Activated naive CD8-positive, alpha-beta T cell treated with anti-CD3 and anti-CD28 coated beads, Interleukin-2, amount 50 U/mL, for 16 hours (primary cell): ENCODE results near the gene NEDD4L.

ENCODE experiments used
- DNase-seq: peaks from one replicate; pipeline ENCODE4 v3.0.0-alpha.2; 2020; ENCODE audit warnings: low read depth, low spot score

The NEDD4L gene

DNA sequence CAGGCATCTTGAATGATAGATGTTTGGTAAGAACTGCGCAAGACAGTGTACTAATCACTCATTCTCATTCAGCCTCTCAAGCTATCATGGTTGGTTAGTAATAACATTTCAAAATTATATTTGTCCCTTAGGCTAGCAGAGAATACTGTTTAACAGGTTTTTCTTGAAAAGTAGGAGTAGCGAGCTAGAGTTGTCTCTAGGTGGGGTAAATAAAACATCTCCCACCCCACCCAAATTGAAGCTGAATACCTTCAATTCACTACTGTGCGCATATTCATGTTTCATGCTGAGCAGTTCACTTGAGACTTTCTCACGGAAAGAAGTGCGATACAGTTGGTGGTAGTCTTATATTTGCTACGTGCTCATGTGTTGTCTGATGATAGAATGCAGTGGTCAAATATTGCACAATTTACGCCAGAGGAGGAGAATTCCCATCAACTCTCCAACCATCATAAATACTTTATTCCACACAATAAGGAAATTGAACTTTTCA is 49.3 kb downstream of the NEDD4L start:
- no peak for DNase-seq

DNA sequence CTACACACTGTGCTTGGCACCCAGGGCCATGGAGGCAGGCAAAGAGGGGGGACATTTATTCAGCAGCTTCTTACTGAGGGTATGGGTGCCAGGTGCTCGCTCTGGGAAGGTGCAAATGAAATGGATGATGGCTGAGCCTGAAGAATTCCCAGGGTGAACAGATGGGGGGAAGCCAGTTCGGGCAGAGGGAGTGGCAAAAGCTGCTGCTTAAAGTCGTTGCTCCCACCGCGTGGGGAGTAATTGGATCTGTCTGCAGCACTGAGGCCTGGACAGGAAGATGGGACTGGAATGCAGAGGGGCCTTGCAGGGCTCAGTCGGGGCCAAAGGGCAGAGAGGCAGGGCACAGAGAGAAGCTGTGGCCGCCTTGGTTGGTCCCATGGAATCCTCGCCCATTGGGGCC is 51.2 kb downstream of the NEDD4L start:
- DNase-seq = no peak

DNA sequence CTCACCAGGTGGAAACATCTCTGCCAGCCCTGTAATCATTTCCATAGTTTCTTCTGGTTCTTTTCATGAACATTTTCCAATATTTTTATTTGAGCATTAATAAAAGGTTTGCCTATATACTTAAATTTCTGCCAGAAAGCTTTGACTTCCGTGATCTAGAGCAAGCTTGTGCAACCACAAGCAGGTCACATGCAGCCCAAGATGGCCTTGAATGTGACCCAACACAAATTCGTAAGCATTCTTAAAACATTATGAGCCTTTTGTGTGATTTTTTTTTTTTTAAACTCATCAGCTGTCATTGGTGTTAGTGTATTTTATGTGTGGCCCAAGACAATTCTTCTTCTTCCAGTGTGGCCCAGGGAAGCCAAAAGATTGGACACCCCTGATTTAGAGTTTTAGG is 51.6 kb downstream of the NEDD4L start:
- no peak for DNase-seq

DNA sequence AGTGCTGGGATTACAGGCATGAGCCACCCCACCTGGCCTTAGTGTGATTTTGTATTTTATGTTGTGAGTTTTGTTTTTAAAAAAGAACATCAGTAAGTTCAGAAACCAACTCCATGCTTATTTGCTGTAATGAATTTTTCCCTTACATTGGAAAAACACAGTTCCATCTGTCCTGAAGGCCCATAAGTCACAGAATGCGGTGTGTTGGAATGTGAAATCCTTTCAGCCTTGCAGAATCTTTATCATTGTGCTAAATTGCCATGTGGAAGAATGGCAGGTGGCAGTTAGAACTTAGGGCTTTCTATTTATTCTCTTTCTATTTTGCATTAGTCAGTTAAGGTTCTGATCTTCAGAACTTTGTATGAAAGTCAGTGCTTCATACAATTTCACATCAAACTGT is 52.6 kb downstream of the NEDD4L start:
- no peak for DNase-seq

DNA sequence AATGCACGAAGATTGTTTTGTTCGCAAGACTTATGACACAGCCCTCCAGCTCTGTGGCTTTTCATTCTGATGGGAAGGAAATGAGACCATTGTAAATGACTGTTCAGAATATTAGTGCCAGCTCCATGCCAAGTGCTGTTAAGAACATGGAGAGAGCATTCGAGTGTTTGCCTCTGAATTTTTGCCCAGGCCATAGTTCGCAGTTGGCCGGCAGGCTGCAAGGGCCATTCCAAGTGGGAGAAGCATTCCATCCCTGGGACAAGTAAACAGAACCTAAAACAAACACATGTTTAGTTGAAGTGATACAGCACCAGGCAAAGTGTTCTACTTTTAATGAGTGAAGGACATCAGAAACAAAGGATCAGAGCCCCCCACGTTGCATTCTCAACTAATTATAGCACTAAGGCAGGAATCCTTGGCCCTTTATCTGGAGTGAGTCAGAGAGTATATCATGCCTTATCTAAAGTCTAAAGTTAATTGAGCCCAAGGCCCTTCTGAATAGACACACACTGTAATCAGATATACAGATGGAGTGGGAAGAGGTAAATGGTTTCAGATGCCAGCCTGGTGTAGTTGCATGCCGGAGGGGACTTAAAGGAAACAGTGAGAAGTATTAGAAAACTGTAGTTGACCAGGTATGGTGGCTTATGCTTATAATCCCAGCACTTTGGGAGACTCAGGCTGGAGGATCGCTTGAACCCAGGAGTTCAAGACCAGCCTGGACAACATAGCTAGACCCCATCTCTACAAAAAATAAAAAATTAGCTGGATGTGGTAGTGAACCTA is 53.3 kb downstream of the NEDD4L start:
- DNase-seq = no peak

DNA sequence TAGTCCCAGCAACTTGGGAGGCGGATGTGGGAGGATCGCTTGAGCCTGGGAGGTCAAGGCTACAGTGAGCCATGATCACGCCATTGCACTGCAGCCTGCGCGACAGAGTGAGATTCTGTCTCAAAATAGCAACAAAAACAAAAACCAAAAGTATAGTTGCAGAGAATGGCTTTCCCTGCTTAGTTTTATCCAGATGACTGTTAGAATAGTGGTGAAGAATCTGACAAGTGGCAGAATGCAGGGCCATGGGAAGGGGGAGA is 53.8 kb downstream of the NEDD4L start:
- no peak for DNase-seq

DNA sequence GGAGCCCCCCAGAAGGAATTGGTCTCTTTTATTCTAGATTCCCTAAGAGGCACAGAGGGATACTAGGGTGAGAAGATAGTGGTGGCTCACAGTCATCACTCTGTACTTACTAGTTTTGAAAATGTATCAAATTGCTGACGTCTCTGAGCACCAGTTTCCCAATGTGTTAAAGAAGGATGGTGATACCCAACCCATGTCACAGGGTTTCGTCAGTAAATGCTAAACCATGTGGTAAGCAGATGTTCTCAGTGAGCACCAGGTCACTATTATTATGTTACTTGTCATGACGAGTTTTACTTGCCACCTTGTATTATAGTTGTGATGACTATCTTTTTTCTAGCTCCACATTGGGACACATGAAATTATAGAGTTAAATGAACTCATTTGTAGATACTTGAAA is 54.7 kb downstream of the NEDD4L start:
- no peak for DNase-seq

DNA sequence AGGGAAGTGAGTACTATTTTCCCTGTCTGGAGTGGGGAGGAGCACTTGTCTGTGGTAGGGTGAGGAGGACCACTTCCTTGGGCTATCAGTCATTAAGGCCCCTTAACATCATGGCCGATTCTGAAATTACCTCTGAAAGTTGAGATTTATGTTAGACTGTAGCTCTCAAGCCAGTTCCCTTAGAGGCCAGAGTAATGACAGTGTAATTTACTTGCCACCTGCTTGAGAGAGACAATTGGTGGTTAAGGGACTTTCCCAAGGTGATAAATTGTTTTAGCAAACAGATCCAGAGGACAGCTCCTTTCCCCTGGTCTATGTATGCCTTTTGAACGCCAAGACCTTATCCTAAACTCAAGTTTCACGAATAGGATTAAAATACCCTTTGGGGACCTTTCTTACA is 56.1 kb downstream of the NEDD4L start:
- no peak for DNase-seq

DNA sequence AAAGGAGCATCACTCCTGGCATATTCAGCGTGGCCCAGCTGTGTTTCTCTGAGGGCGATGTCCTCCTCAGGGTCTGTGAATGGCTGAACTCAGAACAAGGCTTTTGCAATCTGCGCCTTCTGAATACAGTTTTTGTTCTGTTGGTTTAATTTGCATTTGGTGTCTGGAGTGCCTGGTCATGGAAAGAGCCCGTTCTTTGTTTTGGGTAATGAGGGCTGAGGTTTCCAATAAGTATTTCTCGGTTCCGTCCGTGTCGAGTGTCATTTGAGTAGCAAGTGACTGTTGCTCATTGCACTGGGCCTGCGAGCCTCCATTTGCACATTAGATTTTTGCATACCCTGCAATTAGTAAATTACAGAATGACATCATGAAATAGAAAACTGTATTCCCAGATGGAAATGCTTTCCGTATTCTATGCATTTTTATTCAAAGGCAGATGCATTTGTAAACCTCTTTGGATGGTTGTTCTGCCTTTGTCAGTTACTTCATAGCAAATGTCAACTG is 57.3 kb downstream of the NEDD4L start:
- no peak for DNase-seq

DNA sequence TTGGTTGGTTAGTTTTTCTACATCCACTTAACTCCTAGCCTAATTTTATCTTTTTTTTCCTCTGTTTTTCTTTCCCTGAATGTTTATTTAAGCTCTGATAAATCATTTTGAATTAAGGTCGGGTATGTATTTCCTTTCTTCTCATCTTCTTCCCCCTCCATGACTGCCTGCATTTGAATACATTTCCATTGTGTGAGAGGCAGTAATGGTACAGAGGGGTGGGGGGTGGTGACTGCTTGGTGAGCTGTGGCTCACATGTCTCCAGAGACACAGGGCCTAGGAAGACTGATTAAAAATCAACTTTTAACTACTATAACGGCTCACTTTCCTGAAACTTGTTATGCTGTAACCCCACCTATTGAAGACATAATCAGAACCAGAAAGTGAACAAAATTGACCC is 58.0 kb downstream of the NEDD4L start:
- DNase-seq = no peak

DNA sequence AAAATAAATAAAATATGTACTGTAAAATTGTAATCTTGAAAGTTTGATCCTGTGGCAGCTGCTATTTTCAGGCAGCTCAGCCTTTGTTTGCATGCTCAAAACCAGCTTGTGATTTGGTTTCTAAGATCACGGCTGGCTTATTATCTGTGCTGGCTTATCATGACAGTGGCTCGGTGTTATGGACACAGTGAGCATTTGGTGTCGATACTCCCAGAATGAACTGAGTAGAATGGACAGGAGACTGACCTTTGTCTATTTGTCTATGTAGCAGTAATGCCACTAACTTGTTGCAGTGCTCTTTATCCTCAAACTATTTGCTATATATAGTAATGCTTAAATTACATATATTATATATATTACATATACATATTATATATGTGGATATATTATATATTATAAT is 58.8 kb downstream of the NEDD4L start:
- DNase-seq = no peak

DNA sequence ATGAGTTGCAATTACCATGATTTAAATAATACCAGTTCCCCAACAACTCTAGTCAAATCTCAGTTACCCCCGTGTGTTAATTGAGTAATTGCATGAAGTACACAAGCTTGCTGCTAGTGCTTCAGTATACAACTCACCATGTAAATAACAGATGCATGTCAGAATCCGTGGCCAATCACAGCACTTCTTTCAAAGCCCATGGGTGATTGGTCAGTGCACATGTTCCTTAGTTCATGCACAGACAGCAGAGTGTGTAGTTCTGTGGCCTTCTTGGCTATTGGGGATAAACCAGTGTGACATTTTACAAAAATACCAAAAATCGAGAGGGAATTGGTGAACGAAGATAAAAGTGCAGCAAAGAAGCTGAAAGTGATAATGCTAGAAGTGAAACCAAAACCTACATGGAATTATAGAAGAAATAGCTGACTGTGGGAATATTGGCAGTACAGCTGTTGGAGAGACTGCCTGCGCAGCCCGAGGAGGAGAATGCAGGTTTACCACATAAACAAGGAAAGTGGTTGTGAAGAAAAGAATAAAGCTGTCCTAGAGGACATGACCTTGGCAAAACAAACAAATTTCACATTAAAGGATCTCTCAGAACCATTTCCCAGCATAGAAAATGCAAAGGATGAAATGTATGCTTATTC is 59.4 kb downstream of the NEDD4L start:
- DNase-seq = no peak

DNA sequence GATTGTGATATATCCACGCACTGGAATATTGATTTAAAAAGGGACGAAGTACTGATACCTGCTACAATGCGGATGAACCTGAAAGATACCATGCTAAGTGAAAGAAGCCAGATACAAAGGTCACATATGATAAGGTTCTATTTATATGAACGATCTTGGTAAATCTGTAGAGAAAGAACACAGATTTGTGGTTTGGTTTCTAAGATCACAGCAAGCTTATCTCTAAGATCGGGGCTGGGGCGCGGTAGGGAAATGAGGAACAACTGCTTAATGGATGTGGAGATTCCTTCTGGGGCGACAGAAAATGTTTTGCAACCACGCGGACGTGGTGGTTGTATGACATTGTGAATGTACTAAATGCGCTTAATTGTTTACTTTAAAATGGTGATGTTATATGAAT is 60.1 kb downstream of the NEDD4L start:
- no peak for DNase-seq

DNA sequence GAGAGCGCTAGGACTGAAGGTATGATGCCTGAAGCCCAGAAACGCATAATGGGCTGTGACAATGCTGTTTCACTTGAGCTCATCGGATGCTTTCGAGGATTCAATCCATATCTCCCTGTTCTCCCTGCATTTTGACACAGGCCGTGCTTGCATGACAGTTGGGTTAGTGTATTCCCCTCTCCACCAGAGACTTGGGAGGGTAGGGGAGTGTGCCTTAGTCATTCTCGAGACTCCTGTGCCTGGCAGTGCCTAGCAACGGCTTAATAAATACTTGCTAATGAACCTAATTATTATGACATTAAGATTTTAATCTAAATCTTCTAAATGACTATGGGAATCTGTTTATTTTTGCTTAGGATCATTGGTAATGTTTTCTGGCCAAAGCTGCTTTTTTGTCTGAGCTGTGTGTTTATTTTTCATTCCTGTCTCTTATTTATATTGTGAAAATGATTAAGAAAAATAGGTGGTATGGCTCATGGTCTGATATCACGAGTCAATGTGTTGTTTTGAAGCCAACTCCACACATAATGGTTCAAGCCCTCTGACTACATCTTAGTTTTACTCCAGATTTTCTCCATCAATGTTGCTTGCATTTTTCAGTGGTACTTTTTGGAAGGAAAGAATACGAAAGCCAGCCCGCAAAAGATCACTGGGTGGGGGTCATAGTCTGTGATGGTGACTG is 61.3 kb downstream of the NEDD4L start:
- DNase-seq = no peak

DNA sequence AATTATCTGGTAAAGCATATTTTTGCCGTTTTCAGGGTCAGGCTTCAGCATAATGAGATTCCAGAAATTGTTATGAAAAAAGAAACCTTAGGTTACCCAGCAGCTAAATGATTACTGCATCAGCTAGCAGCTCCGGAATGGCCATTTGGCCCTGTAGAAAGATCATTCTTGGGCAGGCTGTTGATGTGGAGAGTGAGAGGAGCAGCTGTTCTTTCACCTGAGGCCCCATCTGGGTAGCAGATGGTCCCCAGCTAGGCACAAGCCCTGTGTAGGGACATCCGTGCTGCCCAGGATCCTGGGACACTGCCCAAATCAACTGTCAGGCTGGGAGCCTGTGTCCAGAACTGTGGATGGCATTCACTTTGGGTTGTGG is 61.8 kb downstream of the NEDD4L start:
- DNase-seq = no peak

DNA sequence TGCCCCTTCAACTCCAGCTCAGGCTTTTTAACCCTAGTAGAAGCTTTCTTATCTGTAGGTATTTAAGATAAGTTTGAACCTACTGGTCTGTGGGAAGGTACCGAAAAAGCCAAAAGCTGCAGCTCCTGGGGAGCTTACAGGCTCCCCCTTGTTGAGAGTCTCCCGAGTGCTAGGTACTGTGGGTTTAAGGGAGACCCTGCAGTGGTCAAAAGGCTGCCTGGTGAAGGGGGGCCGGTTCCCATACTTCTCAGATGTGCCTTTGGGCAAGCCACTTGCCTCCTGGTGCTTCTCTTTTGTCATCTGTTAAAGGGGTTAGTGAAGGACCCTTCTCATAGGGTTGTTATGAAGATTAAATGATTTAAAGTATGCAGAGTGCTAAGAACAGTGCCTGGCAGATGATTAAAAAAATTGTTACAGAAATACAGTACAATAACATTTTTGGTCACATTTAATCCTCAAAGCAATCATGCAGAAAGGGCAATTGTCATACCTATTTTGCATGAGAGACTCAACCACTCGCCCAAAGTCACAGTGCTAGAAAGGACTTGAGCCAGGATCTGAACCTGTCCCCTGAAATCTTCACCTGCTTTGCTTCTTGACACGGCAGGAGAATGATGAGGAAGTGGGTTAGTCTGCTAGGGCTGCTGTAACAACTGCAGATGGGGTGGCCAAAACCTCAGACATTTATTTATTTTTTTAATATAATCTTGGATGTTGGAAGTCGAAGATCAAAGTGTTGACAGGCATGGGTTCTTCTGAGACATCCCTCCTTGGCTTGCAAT is 62.5 kb downstream of the NEDD4L start:
- DNase-seq = no peak

DNA sequence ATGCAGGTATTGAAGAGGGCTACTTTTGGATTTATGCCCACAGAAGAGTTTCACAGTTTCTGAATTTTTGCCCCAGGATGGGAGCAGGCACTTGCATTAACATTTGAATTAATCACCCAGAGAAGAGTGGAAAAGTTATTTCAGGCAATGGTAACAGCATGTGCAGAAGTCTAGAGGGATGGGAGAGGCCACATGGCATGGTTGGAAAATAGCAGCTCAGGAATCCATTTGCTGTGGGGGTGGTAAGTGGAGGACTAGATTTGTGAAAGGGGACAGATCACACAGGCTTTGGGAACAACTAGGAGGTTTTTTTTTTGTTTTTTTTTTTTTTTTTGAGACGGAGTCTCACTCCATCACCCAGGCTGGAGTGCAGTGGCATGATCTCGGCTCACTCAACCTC is 65.2 kb downstream of the NEDD4L start:
- DNase-seq = no peak

DNA sequence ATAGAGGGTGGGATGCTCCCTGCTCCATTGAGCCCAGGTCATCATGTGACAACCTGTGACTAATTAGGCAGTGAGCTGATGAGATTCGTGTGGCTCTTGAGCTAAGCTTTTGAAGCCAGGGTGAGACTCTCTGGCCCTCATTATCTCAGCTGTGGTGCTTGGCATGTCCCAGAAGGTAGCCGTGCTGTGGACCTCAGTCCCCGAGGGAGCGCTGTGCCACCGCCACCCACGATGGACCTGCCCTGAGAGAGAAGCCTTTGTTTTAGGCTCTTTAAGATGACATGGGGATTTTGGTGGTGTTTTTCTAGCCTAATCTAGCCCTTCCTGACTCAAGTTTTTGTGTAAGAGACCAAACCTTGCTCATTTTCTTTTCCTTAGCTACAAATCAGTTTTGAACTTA is 66.4 kb downstream of the NEDD4L start:
- DNase-seq = no peak

DNA sequence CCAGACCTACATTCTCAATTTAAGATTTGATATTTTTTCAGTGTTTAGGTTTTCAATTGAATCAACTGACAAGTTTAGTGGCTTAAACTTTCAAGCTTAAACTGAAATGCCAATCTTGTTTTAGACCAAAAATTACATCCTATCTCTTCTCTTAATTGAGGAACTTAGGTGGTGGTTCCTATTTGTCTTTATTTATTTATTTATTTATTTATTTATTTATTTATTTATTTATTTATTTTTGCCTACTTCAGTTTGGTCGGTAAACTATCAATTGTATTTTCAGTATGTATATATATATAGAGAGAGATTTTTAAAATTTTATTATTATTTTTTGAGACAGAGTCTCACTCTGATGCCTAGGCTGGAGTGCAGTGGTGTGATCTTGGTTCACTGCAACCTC is 68.1 kb downstream of the NEDD4L start:
- no peak for DNase-seq

DNA sequence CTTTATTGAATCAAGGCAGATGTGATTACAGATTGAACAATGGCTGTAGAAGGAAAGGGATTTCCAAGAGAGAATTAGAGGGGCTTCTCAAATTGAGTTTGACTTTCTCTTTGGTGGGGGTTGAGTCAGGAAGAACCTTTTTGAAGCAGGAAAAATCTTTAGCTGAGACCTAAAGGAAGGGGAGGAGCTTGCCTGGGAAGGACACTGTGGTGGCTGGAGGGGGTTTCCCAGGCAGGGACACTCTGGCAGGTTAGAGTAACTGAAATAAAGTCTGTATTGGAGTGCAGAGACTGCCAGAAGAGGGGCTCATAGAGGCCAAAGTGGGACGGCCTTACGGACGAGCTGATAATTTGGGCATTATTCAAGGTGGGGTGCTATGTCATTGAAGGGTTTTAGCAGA is 69.3 kb downstream of the NEDD4L start:
- no peak for DNase-seq

DNA sequence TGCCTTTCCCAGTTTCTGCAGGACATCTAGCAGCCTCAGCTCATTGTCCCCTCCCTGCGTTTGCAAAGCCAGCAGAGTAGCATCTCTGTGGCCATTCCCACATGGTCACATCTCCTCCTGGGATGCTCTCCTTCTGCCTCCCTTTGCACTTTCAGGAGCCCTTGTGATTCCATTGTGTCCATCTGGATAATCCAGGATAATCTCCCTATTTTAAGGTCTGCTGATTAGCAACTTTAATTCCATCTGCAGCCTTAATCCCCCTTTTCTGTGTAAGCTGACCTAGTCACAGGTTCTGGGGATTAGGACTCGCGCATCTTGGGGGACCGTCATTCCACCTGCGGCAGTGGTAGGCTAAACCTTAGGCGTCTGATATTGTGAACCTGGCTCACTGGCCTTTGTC is 70.7 kb downstream of the NEDD4L start:
- no peak for DNase-seq

DNA sequence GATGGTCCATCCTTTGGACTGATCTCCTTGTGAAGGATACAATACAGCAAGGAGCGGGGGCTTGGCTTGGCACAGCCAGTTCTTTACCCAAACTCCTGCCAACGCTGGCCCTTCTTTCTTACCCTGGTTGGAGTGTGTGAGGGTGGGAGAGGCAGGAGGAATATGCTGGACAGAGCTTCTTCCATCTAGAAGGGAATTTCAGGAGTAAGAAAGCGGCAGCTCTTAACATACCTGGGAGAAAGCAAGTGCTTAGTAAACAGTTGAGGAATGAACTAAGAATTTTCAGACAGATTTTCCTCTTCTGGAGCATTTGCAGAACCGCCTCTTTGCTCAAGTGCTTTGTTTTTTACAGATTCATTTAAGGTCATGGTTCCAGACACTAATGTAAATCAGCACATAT is 72.8 kb downstream of the NEDD4L start:
- no peak for DNase-seq
